K562 (cell line): ENCODE measurements around the gene HELZ2. TPM values are rescaled to one million over a fixed set of nuclear protein-coding genes. Genes with fewer than 3 reads are reported as not detected.

Experiments
- ATAC-seq: fragments of 200-7000 bp; cut with Tn5 transposase; 3 replicates; pipeline ENCODE4 v1.9.1; 2020; ENCODE audit warnings: moderate library complexity
- BruUV-seq: library from RNA; stranded (reverse); fragments of 400-500 nt; replicated peaks from 2 replicates; lab custom pipeline; 2021; lab: Mats Ljungman, UMichigan
- CTCF ChIA-PET: fragments of 300-600 bp; formaldehyde crosslinking; extraction: SDS; loops from one replicate; lab custom pipeline; 2021; ENCODE audit warnings: low intra/inter-chr PET ratio; lab: Yijun Ruan, JAX
- POLR2A ChIA-PET: fragments of 300-600, 350-650 bp; sonication (Branson Sonifier 250); formaldehyde crosslinking; extraction: SDS; loops from one replicate; lab custom pipeline; 2021; ENCODE audit warnings: antibody characterized with exemption, inconsistent platforms; lab: Yijun Ruan, JAX
- DNase-seq, 4 experiments: peaks; one replicate each; pipeline versions ENCODE4 v3.0.0 to v3.0.0-alpha.2; 2011 to 2018; ENCODE audit warnings: low spot score in 3 of 4, mixed read lengths in 3 of 4; ENCODE audit errors: extremely low read depth in 1 of 4
- FAIRE-seq: peaks from 2 replicates; lab custom pipeline; 2011; peaks lifted over from hg19 to GRCh38; lab: Jason Lieb, UNC
- H2AFZ ChIP-seq: 2 replicates; pipeline ENCODE4 v1.6.0; 2011; ENCODE audit warnings: low read depth, low read length, control low read depth, inconsistent platforms
- H3K27ac ChIP-seq: fragments of 200-600 bp; 3 replicates; pipeline ENCODE4 v1.8.0; 2011; ENCODE audit warnings: low read depth, mild to moderate bottlenecking, control low read depth, inconsistent platforms, low read length, moderate library complexity, mixed read lengths; ENCODE audit errors: extremely low read depth
- H3K27me3 ChIP-seq, 2 experiments: fragments of 300-600 bp in 1 of 2; 2 replicates in 1 of 2; 3 replicates in 1 of 2; pipeline versions ENCODE4 v1.6.0 to v1.8.0; 2011; ENCODE audit warnings: inconsistent platforms in 2 of 2, low read length in 2 of 2, mild to moderate bottlenecking in 1 of 2, mixed read lengths in 1 of 2, moderate library complexity in 1 of 2; ENCODE audit not compliant: control insufficient read depth in 2 of 2, insufficient read depth in 2 of 2
- H3K36me3 ChIP-seq: fragments of 300-600 bp; 3 replicates; pipeline ENCODE4 v1.8.0; 2011; ENCODE audit warnings: mild to moderate bottlenecking, low read length, inconsistent platforms; ENCODE audit not compliant: control insufficient read depth, insufficient read depth
- H3K4me1 ChIP-seq, 2 experiments: fragments of 200-600 bp in 1 of 2; replicated peaks in 1 of 2; 2 replicates in 1 of 2; 3 replicates in 1 of 2; pipeline versions ENCODE4 v1.5.1 to v1.8.0; 2011; ENCODE audit warnings: inconsistent platforms in 2 of 2, low read length in 2 of 2, mild to moderate bottlenecking in 1 of 2, mixed read lengths in 1 of 2, moderate library complexity in 1 of 2; ENCODE audit not compliant: control insufficient read depth in 2 of 2, insufficient read depth in 2 of 2
- H3K4me2 ChIP-seq: 2 replicates; pipeline ENCODE4 v1.6.1; 2011; ENCODE audit warnings: low read length, control low read depth, inconsistent platforms, mixed read lengths; ENCODE audit not compliant: insufficient read depth
- H3K4me3 ChIP-seq: fragments of 200-600 bp; sonication (generic), shearing (Covaris generic); 2 replicates; pipeline ENCODE4 v1.5.1; 2016; ENCODE audit warnings: control low read depth, inconsistent platforms
- H3K79me2 ChIP-seq: fragments of 200-600 bp; 3 replicates; pipeline ENCODE4 v1.8.0; 2011; ENCODE audit warnings: low read length, inconsistent platforms; ENCODE audit not compliant: control insufficient read depth, insufficient read depth
- H3K9ac ChIP-seq, 2 experiments: 2 replicates each; pipeline versions ENCODE4 v1.6.0 to v1.6.1; 2011; ENCODE audit warnings: low read depth in 2 of 2, low read length in 2 of 2, control low read depth in 1 of 2, inconsistent platforms in 1 of 2, mild to moderate bottlenecking in 1 of 2, mixed read lengths in 1 of 2; ENCODE audit not compliant: insufficient read depth in 1 of 2
- H3K9me1 ChIP-seq: one replicate; pipeline ENCODE4 v1.6.0; 2011; ENCODE audit warnings: inconsistent platforms, mild to moderate bottlenecking, low read length, moderate library complexity; ENCODE audit not compliant: control insufficient read depth, insufficient read depth
- H3K9me3 ChIP-seq: replicated peaks from 2 replicates; pipeline ENCODE4 v1.5.1; 2011; ENCODE audit warnings: low read depth, low read length, inconsistent platforms; ENCODE audit not compliant: control insufficient read depth, insufficient read depth
- H4K20me1 ChIP-seq: replicated peaks from 2 replicates; pipeline ENCODE4 v1.6.1; 2011; ENCODE audit warnings: low read length, inconsistent platforms, mixed read lengths; ENCODE audit not compliant: control insufficient read depth, insufficient read depth
- FOXP1 ChIP-seq: sonication (generic); formaldehyde crosslinking; IDR thresholded peaks from 2 replicates; pipeline ENCODE4 v1.8.0; 2022; ENCODE audit warnings: mild to moderate bottlenecking, missing genetic modification reagents
- PKNOX1 ChIP-seq: fragments of 450-650 bp; IDR thresholded peaks from 2 replicates; pipeline ENCODE4 v1.6.1; 2016
- TFAP4 ChIP-seq: sonication (generic); formaldehyde crosslinking; IDR thresholded peaks from 2 replicates; pipeline ENCODE4 v1.8.0; 2022; ENCODE audit warnings: missing genetic modification reagents, mild to moderate bottlenecking, moderate library complexity, borderline replicate concordance
- ZNF282 ChIP-seq: sonication (generic); formaldehyde crosslinking; IDR thresholded peaks from 2 replicates; pipeline ENCODE4 v1.8.1; 2023; ENCODE audit warnings: missing genetic modification reagents
- ZNF740 ChIP-seq, 3 experiments: fragments of 200-800 bp in 1 of 3; sonication (Bioruptor generic) in 1 of 3; sonication (generic) in 1 of 3; formaldehyde crosslinking in 1 of 3; IDR thresholded peaks; 2 replicates each; pipeline versions ENCODE4 v1.6.1 to v1.8.0; 2016 to 2022; ENCODE audit warnings: mild to moderate bottlenecking in 2 of 3, missing compliant biosample characterization in 2 of 3, missing genetic modification characterization in 2 of 3, missing genetic modification reagents in 1 of 3
- WGBS: fragments of 100-300 bp; shearing (Covaris generic); methylation state at CpG from one replicate; pipeline ENCODE4 v1.1.6; 2016; ENCODE audit warnings: low coverage, mixed read lengths; ENCODE audit not compliant: insufficient coverage; ENCODE audit errors: missing lambda C conversion rate; 5-methylcytosine and 5-hydroxymethylcytosine counted together
- in situ Hi-C: fragments of 300-500 bp; cut with MboI; formaldehyde crosslinking; loops from 4 replicates; pipeline ENCODE4 v1.15.0; 2018; ENCODE audit warnings: inconsistent platforms, mixed read lengths
- intact Hi-C: fragments of 100-400 bp; cut with micrococcal nuclease; formaldehyde crosslinking; loops from 2 replicates; pipeline ENCODE4 v1.14.2; 2022
- polyA plus RNA-seq, 8 experiments: library from polyadenylated mRNA; depleted of rRNA in 4 of 8; stranded (reverse) in 5 of 8; unstranded in 3 of 8; fragments of >200 nt; fragmentation: Nextera tagmentation in 2 of 8; fragmentation: Illumina TruSeq in 1 of 8; extraction: Ambion mirVana in 2 of 8; extraction: Trizol in 1 of 8; gene quantifications; 2 replicates each; pipeline versions ENCODE4 v1.2.1 to v1.2.3, GENCODE V29; 2011 to 2014; ENCODE audit warnings: inconsistent platforms in 1 of 8, missing spikeins in 1 of 8
- total RNA-seq, 7 experiments: library from RNA; depleted of rRNA in 6 of 7; stranded (reverse); fragments of >200 nt in 6 of 7; fragmentation: Illumina TruSeq in 2 of 7; extraction: Trizol in 2 of 7; gene quantifications; 2 replicates each; pipeline versions ENCODE4 v1.2.1 to v1.2.3, GENCODE V29; 2011 to 2021; ENCODE audit warnings: low replicate concordance in 1 of 7

Gene HELZ2
- total and polyA plus RNA-seq, 9 of the 15 experiments (the other 6 are each of a cell fraction or from before 2014, with no cell fraction given) = 0.03 to 7.8 (median 2.9) TPM; not detected in 1

GRCh38 chr20:63546256-63546955, 27.6 kb downstream of the HELZ2 start:
- Histone ChIP-seq H3K4me1 (peaks cover 0 to 74% of the 10 kb centered on the region in 2 experiments; a peak in 3 of 5 replicates), H3K9me3 (no peaks in the 10 kb centered on the region), H3K27ac (no peak overlapping the region), H3K36me3 (no peaks in the 10 kb centered on the region), H3K9me1 (no peaks in the 10 kb centered on the region), H3K79me2 (no peaks in the 10 kb centered on the region), H3K4me2 (no peak overlapping the region), H3K4me3 (no peak overlapping the region), H3K9ac (peak overlapping the region in 1 of 2 experiments; percentile 35; a peak in 1 of 4 replicates), H4K20me1 (no peaks in the 10 kb centered on the region), H2AFZ (no peak overlapping the region; the same call in 1 of the 2 replicates), H3K27me3 (peaks cover 0 to 38% of the 10 kb centered on the region in 2 experiments; a peak in 4 of 5 replicates)
- in situ Hi-C loops = no loop called here
- 23% methylated on average over 18 of the region's 20 CpGs for WGBS
- ChIA-PET POLR2A (interaction anchor here (0.7 to 1.5 kb wide), 5 partner anchors 8 to 148 kb away, joined by 3 to 5 read pairs (median 3); partner anchors contain the start of gene PPDPF), CTCF (no interaction called here)
- DNase-seq (no peak), ATAC-seq (peak; percentile 13; the same call in 2 of the 3 replicates), FAIRE-seq (no peak)
- peak; percentile 78 for TF ChIP-seq ZNF740 (CRISPR knock-in tag; IDR thresholded peaks at IDR 0.05)
- TF ChIP-seq ZNF740 (tag; IDR thresholded peaks at IDR 0.05) = no peak
- no peak for TF ChIP-seq ZNF282 (CRISPR knock-in tag)
- peak; percentile 76 for TF ChIP-seq TFAP4
- no peak for TF ChIP-seq PKNOX1
- no peak for TF ChIP-seq FOXP1 (CRISPR knock-in tag)
- BruUV-seq = no TSS peak
- intact Hi-C loops = no loop called here
